Naive thymus-derived CD8-positive, alpha-beta T cell (primary cell): ENCODE data around the gene NEDD8. TPM values are rescaled to one million over a fixed set of nuclear protein-coding genes. Genes with fewer than 3 reads are reported as not detected.
"Not testable (repeated sequence)": the region's sequence is repeated elsewhere in the genome, so short reads cannot be mapped to it uniquely, and the experiment has no call there.

Experiments used
- ATAC-seq, 2 donors: fragments of 150-1000 bp; cut with Tn5 transposase in 1 of 2; sonication (Bioruptor Pico), chemical (Tn5 transposase) in 1 of 2; 1 replicate in 1 of 2; 2 replicates in 1 of 2; pipeline ENCODE4 v1.10.0; 2021; ENCODE audit warnings: mild to moderate bottlenecking in 2 of 2, moderate library complexity in 2 of 2
- POLR2A ChIA-PET: fragments of 350-600 bp; sonication (Branson Sonifier 250); formaldehyde crosslinking; loops from one replicate; lab custom pipeline; 2021; ENCODE audit warnings: antibody characterized with exemption; lab: Charles Lee
- DNase-seq, 10 donors: peaks; one replicate each; pipeline versions ENCODE4 v3.0.0 to v3.0.0-alpha.2; 2020 to 2022
- H3K27ac Mint-ChIP-seq, 10 donors: one replicate each; pipeline ENCODE4 v1.8.0; 2020 to 2022; ENCODE audit warnings: mild to moderate bottlenecking in 10 of 10, mixed read lengths in 10 of 10, moderate library complexity in 4 of 10, inconsistent platforms in 1 of 10
- H3K27me3 Mint-ChIP-seq, 5 donors: one replicate each; pipeline ENCODE4 v1.8.0; 2021 to 2022; ENCODE audit warnings: mixed read lengths in 5 of 5
- H3K36me3 Mint-ChIP-seq, 3 donors: one replicate each; pipeline ENCODE4 v1.8.0; 2020 to 2022; ENCODE audit warnings: mixed read lengths in 3 of 3, mild to moderate bottlenecking in 2 of 3, inconsistent platforms in 1 of 3
- H3K4me1 Mint-ChIP-seq, 4 donors: one replicate each; pipeline ENCODE4 v1.8.0; 2021 to 2022; ENCODE audit warnings: mixed read lengths in 4 of 4
- H3K4me3 Mint-ChIP-seq, 10 donors: one replicate each; pipeline ENCODE4 v1.8.0; 2020 to 2022; ENCODE audit warnings: mild to moderate bottlenecking in 10 of 10, mixed read lengths in 10 of 10, moderate library complexity in 6 of 10, inconsistent platforms in 1 of 10
- H3K9me3 Mint-ChIP-seq, 9 donors: one replicate each; pipeline ENCODE4 v1.8.0; 2020 to 2022; ENCODE audit warnings: mixed read lengths in 9 of 9, mild to moderate bottlenecking in 3 of 9, inconsistent platforms in 1 of 9, moderate library complexity in 1 of 9
- polyA plus RNA-seq, 3 donors: library from polyadenylated mRNA; unstranded; fragments of 300-500 nt; fragmentation: Illumina TruSeq; gene quantifications; one replicate each; pipeline ENCODE4 v1.2.3, GENCODE V29; 2021
- total RNA-seq, 8 experiments: library from RNA in 2 of 8; stranded (reverse) in 2 of 8; gene quantifications; one replicate each; pipeline ENCODE4 v1.2.3 and lab custom pipeline; 2021 to 2026

The NEDD8 gene
- total and polyA plus RNA-seq, 5 experiments from 2014 or later = 96.8 to 320 (median 302) TPM

DNA sequence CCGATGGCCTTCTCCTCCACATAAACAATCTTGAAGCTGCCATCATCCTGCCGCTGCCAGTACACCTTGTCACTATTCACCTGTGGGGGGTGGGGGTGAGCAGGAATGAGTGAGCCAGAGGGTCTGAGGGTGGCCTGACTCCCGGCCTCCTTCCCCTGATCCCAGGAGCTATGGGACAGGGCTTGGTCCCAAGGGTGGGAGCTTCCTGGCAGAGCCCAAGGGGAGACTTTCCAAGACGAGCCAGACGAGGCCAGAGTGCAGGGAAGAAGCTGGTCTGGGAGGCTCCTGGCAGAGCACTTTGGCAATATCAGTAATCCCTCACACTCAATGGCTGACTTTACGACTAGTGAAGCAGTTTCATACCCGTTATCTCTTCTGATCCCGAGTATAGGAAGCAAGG is 23.3 kb upstream of the NEDD8 start:
- DNase-seq (no peak), ATAC-seq (no peak)
- H3K9me3 Mint-ChIP-seq = no peaks in the 10 kb centered on the region
- POLR2A ChIA-PET = interaction anchor here (1.0 kb wide), 1 partner anchor 15 kb away, joined by 3 read pairs; no protein-coding TSS in a partner anchor
- H3K27me3 Mint-ChIP-seq = no peaks in the 10 kb centered on the region
- H3K4me3 Mint-ChIP-seq = no peak overlapping the region
- no peak overlapping the region for H3K27ac Mint-ChIP-seq
- H3K36me3 Mint-ChIP-seq = peaks cover 0 to 26% (median 9%) of the 10 kb centered on the region in 3 donors
- no peaks in the 10 kb centered on the region for H3K4me1 Mint-ChIP-seq

DNA sequence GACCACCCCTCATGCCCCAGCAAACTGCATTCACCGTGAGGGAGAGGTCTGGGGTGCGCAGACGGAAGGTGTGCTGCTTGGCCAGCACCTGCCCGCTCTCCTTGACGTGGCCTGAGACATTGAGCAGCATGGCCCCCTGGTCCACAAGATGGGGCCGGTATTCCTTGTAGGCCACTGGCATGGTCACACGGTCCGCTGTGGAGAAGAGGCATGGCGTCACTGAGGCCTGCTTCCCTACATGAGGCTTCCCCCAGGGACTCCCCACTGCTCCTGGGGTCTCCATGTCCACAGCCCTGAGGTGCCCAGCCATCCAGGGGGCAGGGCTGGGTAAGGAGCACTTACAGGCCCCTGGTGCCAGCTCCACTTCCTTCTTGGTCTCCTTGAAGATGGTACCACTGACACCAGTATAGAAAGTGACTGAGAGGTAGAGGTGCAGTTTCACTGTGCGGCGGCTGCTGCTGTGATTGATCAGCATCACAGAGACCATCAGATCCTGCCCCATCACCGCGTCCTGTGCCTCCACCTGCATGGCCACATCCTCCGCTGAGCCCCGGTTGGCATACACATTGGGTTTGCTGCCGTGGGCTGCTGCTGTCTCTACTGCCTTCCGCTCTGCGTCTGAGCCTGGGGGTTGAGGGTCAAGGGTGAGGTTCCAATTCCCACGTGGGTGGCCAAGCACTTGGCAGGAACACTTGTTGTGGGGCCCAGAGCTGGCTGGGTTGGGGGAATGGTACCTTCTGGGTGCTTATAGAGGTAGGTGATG is 22.6 kb upstream of the NEDD8 start:
- Mint-ChIP-seq H3K4me3 (no peak overlapping the region), H3K27ac (no peak overlapping the region), H3K9me3 (no peaks in the 10 kb centered on the region), H3K27me3 (no peaks in the 10 kb centered on the region), H3K36me3 (peaks cover 0 to 26% (median 9%) of the 10 kb centered on the region in 3 donors), H3K4me1 (no peaks in the 10 kb centered on the region)
- no peak for ATAC-seq
- POLR2A ChIA-PET = interaction anchor here (1.0 kb wide), 1 partner anchor 16 kb away, joined by 3 read pairs; no protein-coding TSS in a partner anchor
- no peak for DNase-seq

- H3K36me3 Mint-ChIP-seq = peaks cover 0 to 30% (median 9%) of the 10 kb centered on the region in 3 donors
- POLR2A ChIA-PET = interaction anchor here (1.0 kb wide), 1 partner anchor 17 kb away, joined by 3 read pairs; the partner anchor contains the start of gene RABGGTA
- ATAC-seq (no peak), DNase-seq (no peak)
- no peaks in the 10 kb centered on the region for H3K27me3 Mint-ChIP-seq
- H3K4me3 Mint-ChIP-seq = no peak overlapping the region
- no peaks in the 10 kb centered on the region for H3K9me3 Mint-ChIP-seq
- peak overlapping the region in 1 of 10 donors; percentile 82 for H3K27ac Mint-ChIP-seq
- no peaks in the 10 kb centered on the region for H3K4me1 Mint-ChIP-seq
These were observed 21.8 kb upstream of the NEDD8 start for GRCh38 chr14:24253936-24254335.

DNA sequence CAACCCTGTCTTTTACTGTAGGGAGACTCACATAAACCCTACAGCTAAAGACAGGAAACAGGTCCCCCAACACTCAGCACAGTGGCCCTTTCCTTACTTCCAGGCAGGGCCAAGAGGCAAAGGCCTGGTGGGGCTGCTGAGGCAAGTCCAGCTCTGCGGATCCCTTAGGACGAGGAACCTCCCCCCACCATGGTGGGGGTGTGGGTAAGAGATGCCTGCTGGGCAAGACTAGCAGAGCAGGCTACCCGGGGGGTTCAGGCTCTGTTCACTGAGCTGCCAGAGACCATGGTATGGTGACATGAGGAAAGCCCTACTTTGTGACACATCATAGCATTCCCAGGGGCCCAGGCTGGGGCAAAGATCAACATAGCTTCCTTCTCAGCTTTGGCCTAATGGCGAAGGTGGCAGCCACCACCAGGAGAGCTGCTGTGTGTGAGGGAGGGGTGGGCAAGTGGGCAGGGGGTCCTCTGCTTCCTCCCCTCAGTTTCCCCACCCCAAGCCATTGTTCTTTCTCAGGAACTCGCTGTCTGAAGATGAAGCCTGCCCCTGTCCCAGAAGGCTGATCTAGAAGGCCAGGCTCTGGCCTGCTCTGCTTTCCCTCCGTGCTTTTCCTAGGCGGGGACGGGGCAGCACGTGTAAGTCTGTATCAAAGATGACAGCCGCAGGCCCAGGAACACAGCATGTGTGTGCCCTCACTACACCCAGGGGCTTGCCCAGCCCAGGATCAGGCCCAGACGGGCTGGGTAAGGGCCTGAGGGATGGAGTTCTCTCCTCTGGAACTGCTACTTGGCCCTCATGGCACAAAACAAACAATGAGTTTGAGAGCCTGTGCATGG is 20.3 kb upstream of the NEDD8 start:
- Mint-ChIP-seq H3K27ac (no peak overlapping the region), H3K36me3 (peaks cover 0 to 28% (median 9%) of the 10 kb centered on the region in 3 donors), H3K4me1 (peaks cover 0 to 5% (median under 1%) of the 10 kb centered on the region in 4 donors), H3K27me3 (no peaks in the 10 kb centered on the region), H3K9me3 (no peaks in the 10 kb centered on the region), H3K4me3 (no peak overlapping the region)
- POLR2A ChIA-PET = interaction anchor here (2.4 kb wide), 1 partner anchor 10 kb away, joined by 11 read pairs; the partner anchor contains the start of gene TINF2
- DNase-seq = no peak
- no peak for ATAC-seq

DNA sequence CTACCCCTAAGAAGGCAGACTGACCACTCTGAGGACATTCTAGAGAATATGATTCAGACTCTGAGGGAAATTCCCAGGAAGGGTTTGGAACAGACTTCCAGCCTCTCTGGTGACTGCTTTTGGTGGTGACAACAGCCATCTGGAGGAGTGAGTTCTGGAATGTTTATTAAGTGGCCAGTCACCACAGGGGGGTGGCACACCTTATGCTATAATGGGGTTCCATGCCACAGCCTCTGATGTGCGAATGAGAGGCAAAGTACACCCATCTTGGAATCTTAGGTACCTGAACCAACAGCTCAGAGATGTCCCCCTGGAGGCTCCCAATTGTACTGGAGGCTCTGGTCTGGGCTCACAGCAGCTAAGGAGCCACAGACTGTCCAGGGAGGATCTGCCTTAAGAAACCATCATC is 19.7 kb upstream of the NEDD8 start:
- Mint-ChIP-seq H3K27ac (no peak overlapping the region), H3K4me1 (peaks cover 0 to 9% (median 2%) of the 10 kb centered on the region in 4 donors), H3K4me3 (no peak overlapping the region), H3K27me3 (no peaks in the 10 kb centered on the region), H3K9me3 (no peaks in the 10 kb centered on the region), H3K36me3 (peaks cover 0 to 25% (median 9%) of the 10 kb centered on the region in 3 donors)
- ATAC-seq (no peak), DNase-seq (no peak)
- POLR2A ChIA-PET = interaction anchor here (2.4 kb wide), 1 partner anchor 9 kb away, joined by 11 read pairs; the partner anchor contains the start of gene TINF2

DNA sequence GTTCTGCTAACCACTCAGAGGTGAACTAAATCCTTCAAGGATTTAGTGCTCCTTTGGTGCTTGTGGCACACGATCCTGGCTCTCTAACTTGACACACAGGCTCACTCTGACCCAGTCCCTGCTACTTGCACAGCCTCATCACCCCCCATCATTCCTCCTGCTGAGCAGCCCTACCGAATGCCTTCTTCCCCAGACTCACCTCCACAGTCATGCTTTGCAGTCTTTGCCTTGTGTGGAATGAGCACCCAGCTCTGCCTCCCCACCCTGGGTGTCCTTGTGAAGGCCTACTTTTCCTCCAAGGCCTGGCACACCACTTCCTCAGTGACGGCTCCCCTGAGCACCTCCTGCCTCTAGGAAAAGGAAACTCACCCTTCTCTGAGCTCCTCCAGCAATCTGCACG is 18.2 kb upstream of the NEDD8 start:
- Mint-ChIP-seq H3K9me3 (no peaks in the 10 kb centered on the region), H3K27ac (peak overlapping the region in 4 of 10 donors; percentile 1 to 54 (median 38)), H3K4me3 (no peak overlapping the region), H3K4me1 (peaks cover 0 to 13% (median 3%) of the 10 kb centered on the region in 4 donors), H3K27me3 (no peaks in the 10 kb centered on the region), H3K36me3 (peaks cover 0 to 19% (median 6%) of the 10 kb centered on the region in 3 donors)
- DNase-seq (no peak), ATAC-seq (no peak)
- POLR2A ChIA-PET = no interaction called here

DNA sequence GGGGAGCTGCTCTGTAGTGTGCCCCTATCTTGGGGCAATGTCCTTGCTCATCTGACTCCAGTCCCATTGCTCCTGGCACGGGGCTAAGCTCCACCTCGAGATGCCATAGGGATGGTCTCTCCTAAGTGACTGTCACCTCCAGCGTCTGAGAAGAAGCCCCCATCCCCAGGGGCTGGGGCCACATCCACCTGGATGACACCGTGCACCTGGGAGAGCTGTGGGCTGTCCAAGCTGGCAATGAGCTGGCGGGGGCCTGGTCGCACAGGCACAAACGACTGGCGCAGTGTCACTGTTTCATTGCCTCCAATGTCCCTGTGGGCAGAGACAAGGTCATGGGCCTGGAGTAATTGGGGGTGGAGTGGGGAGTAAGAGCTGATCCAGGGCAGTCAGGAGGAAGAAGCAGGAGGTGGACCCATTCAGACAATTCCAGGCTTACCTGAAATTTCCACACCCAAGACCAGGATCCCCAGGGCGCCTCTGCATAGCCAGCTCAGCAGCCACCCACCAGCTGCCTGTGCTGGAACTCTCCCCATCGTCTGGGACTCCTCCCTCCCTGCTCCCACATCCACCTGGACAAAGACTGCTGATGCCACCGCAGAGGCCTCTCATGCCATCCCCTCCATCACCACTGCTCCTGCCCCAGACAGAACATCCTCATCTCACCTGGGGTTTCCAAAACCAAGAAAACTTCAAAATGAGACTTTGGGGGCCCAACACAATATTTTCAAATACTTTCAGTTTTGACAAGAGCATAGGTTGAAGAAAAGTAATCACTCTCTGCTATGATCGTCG is 17.3 kb upstream of the NEDD8 start:
- POLR2A ChIA-PET = no interaction called here
- Mint-ChIP-seq H3K27me3 (no peaks in the 10 kb centered on the region), H3K9me3 (no peaks in the 10 kb centered on the region), H3K27ac (peak overlapping the region in 1 of 10 donors; percentile 63), H3K4me3 (no peak overlapping the region), H3K36me3 (peaks cover 0 to 16% (median 2%) of the 10 kb centered on the region in 3 donors), H3K4me1 (peaks cover 0 to 16% (median 6%) of the 10 kb centered on the region in 4 donors)
- DNase-seq (no peak), ATAC-seq (no peak)

DNA sequence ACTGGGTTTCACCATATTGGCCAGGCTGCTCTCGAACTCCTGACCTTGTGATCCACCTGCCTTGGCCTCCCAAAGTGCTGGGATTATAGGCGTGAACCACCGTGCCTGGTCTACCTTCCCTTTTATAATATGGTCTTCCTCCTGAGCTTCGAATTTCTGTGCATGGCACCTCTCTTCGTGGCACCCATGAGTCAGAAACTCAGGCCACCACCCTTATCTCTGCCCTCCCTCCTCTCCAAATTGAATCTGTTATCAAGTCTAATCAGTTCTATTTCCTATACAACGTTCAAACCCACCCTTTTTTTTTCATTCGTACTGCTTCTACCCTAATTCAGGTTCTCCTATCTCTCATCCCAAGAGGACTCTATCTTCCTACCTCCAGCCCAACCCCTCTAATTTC is 15.3 kb upstream of the NEDD8 start:
- POLR2A ChIA-PET = interaction anchor here (1.0 to 1.3 kb wide), 2 partner anchors 24 to 32 kb away, joined by 3 to 4 read pairs; partner anchors contain the start of genes MDP1 and RABGGTA
- no peaks in the 10 kb centered on the region for H3K9me3 Mint-ChIP-seq
- peak overlapping the region in 6 of 10 donors; percentile 37 to 91 (median 76) for H3K27ac Mint-ChIP-seq
- ATAC-seq (no peak), DNase-seq (no peak)
- peaks cover 0 to 5% (median 0%) of the 10 kb centered on the region in 3 donors for H3K36me3 Mint-ChIP-seq
- peak overlapping the region in 2 of 10 donors; percentile 1 to 2 for H3K4me3 Mint-ChIP-seq
- H3K4me1 Mint-ChIP-seq = peaks cover 6 to 30% (median 18%) of the 10 kb centered on the region in 4 donors
- no peaks in the 10 kb centered on the region for H3K27me3 Mint-ChIP-seq

- peaks cover 9 to 37% (median 23%) of the 10 kb centered on the region in 4 donors for H3K4me1 Mint-ChIP-seq
- H3K27me3 Mint-ChIP-seq = no peaks in the 10 kb centered on the region
- DNase-seq (no peak), ATAC-seq (no peak)
- H3K9me3 Mint-ChIP-seq = no peaks in the 10 kb centered on the region
- peak overlapping the region in 8 of 10 donors; percentile 29 to 91 (median 72) for H3K27ac Mint-ChIP-seq
- POLR2A ChIA-PET = interaction anchor here (0.9 to 1.3 kb wide), 3 partner anchors 25 to 48 kb away, joined by 3 to 7 read pairs (median 4); partner anchors contain the start of genes MDP1 and RABGGTA
- peaks cover 0 to 10% (median 0%) of the 10 kb centered on the region in 3 donors for H3K36me3 Mint-ChIP-seq
- H3K4me3 Mint-ChIP-seq = peak overlapping the region in 3 of 10 donors; percentile 63 to 66 (median 66)
These were observed 14.6 kb upstream of the NEDD8 start for GRCh38 chr14:24246765-24247212.

DNA sequence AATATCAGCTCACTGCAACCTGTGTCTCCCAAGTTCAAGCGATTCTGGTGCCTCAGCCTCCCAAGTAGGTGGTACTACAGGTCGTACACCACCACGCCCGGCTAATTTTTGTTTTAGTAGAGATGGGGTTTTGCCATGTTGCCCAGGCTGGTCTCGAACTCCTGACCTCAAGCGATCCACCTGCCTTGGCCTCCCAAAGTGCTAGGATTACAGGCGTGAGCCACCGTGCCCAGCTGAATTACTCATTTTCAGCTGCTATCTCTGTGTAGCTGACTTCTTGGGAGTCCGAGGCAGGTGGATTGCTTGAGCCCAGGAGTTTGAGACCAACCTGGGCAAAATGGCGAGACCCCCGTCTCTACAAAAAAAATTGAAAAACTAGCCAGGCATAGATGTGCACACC is 13.2 kb upstream of the NEDD8 start:
- not testable (repeated sequence) for DNase-seq, ATAC-seq, H3K27me3 Mint-ChIP-seq, H3K9me3 Mint-ChIP-seq
- peak overlapping the region in 2 of 10 donors; percentile 15 to 44 for H3K4me3 Mint-ChIP-seq
- peak overlapping the region in 3 of 10 donors; percentile 47 to 75 (median 68) for H3K27ac Mint-ChIP-seq
- POLR2A ChIA-PET = interaction anchor here (0.6 to 1.9 kb wide), 2 partner anchors 90 to 185 kb away, joined by 4 to 6 read pairs; partner anchors contain the start of genes CBLN3 and KHNYN
- peaks cover 11 to 51% (median 34%) of the 10 kb centered on the region in 4 donors for H3K4me1 Mint-ChIP-seq
- peaks cover 0 to 18% (median 0%) of the 10 kb centered on the region in 3 donors for H3K36me3 Mint-ChIP-seq

- peaks cover 0 to 33% (median 0%) of the 10 kb centered on the region in 3 donors for H3K36me3 Mint-ChIP-seq
- no peaks in the 10 kb centered on the region for H3K27me3 Mint-ChIP-seq
- DNase-seq = peak in 2 of 10 donors; percentile 8 to 18
- H3K4me3 Mint-ChIP-seq = peak overlapping the region; percentile 83 to 99 (median 97)
- POLR2A ChIA-PET = interaction anchor here (0.7 to 3.9 kb wide), 19 partner anchors 9 to 290 kb away, joined by 3 to 73 read pairs (median 18); partner anchors contain the start of genes CBLN3, CHMP4A, CIDEB and DCAF11
- no peaks in the 10 kb centered on the region for H3K9me3 Mint-ChIP-seq
- ATAC-seq = no peak
- peaks cover 22 to 71% (median 53%) of the 10 kb centered on the region in 4 donors for H3K4me1 Mint-ChIP-seq
- peak overlapping the region; percentile 96 to 100 (median 100) for H3K27ac Mint-ChIP-seq
These were observed 11.2 kb upstream of the NEDD8 start for GRCh38 chr14:24243336-24243836.
